IMR-90 (cell line): Measurements from ENCODE around the gene KRT1.

Experiments used
- CEBPB ChIP-seq: IDR thresholded peaks from 2 replicates; pipeline ENCODE4 v1.6.1; 2012; ENCODE audit warnings: low read depth, low read length, improper control_type of control experiment
- CTCF ChIP-seq: conservative IDR thresholded peaks from 2 replicates; pipeline ENCODE4 v1.5.1; 2012; ENCODE audit warnings: mild to moderate bottlenecking, low read depth, low read length, improper control_type of control experiment
- MAFK ChIP-seq: IDR thresholded peaks from 2 replicates; pipeline ENCODE4 v1.6.1; 2012; ENCODE audit warnings: low read depth, low read length, improper control_type of control experiment
- POLR2A ChIP-seq: IDR thresholded peaks from 2 replicates; pipeline ENCODE4 v1.6.1; 2012; ENCODE audit warnings: mild to moderate bottlenecking, low read depth, low read length
- RAD21 ChIP-seq: IDR thresholded peaks from 2 replicates; pipeline ENCODE4 v1.6.1; 2012; ENCODE audit warnings: low read length, improper control_type of control experiment
- SMC3 ChIP-seq: fragments of 150-350 bp; IDR thresholded peaks from 2 replicates; pipeline ENCODE4 v1.6.1; 2016; ENCODE audit warnings: low read depth, mild to moderate bottlenecking, antibody characterized with exemption, low read length, moderate library complexity

GRCh38 chr12:52655251-52655650, 25.0 kb downstream of the KRT1 start:
- TF ChIP-seq CTCF (no peak), POLR2A (no peak), MAFK (no peak), CEBPB (no peak), RAD21 (no peak), SMC3 (no peak)
